ENCODE data around the gene LY9.

GRCh38 chr1:160838888-160839287 lies 42.9 kb downstream of the LY9 start:
- TF ChIP-seq CTCF (IDR thresholded peaks at IDR 0.05): no peak
- TF ChIP-seq POLR2A (IDR thresholded peaks at IDR 0.05): no peak

Measured in right lobe of liver (tissue), 4 donors.